Measurements from ENCODE around the gene DNAH2. TPM values are rescaled to one million over a fixed set of nuclear protein-coding genes. Genes with fewer than 3 reads are reported as not detected.

The DNAH2 gene
- total and polyA plus RNA-seq, 3 donors from 2014 or later, result 11.7 to 24.9 (median 22.7) TPM

- Histone ChIP-seq H3K36me3 (ENCODE audit: low read depth, missing control alignments) (no peaks in the 10 kb centered on the region), H3K27me3 (no peaks in the 10 kb centered on the region), H3K4me3 (no peak overlapping the region), H3K4me1 (no peaks in the 10 kb centered on the region), H3K27ac (no peak overlapping the region), H3K9me3 (no peaks in the 10 kb centered on the region)
- no peak for DNase-seq
- 80 to 83% methylated on average over 7 of the region's 7 CpGs for WGBS, 2 donors
- TF ChIP-seq POLR2A (IDR thresholded peaks at IDR 0.05), result no peak
- TF ChIP-seq CTCF (IDR thresholded peaks at IDR 0.05), result no peak
- intact Hi-C loops (cut with DNase I; ENCODE audit: low total_unique reads), result no loop called here
Measured at GRCh38 chr17:7711051-7711755, 6.3 kb upstream of the DNAH2 start.

GRCh38 chr17:7712111-7712771 is 5.3 kb upstream of the DNAH2 start:
- Histone ChIP-seq H3K36me3 (ENCODE audit: low read depth, missing control alignments) (no peaks in the 10 kb centered on the region), H3K27me3 (no peaks in the 10 kb centered on the region), H3K4me3 (no peak overlapping the region), H3K4me1 (peaks cover 7% of the 10 kb centered on the region), H3K9me3 (no peaks in the 10 kb centered on the region), H3K27ac (no peak overlapping the region)
- intact Hi-C loops (cut with DNase I; ENCODE audit: low total_unique reads), result no loop called here
- WGBS, 2 donors, result 27 to 42% methylated on average over 13 to 19 of the region's 19 CpGs
- TF ChIP-seq POLR2A (IDR thresholded peaks at IDR 0.05) (no peak), CTCF (IDR thresholded peaks at IDR 0.05) (no peak)
- DNase-seq, result no peak

GRCh38 chr17:7713782-7714181 is 3.8 kb upstream of the DNAH2 start:
- no peak overlapping the region for H3K27ac ChIP-seq
- WGBS, 2 donors, result 36 to 38% methylated on average over 6 to 9 of the region's 9 CpGs
- intact Hi-C loops (cut with DNase I; ENCODE audit: low total_unique reads), result no loop called here
- no peaks in the 10 kb centered on the region for H3K36me3 ChIP-seq (ENCODE audit: low read depth, missing control alignments)
- peaks cover 12% of the 10 kb centered on the region for H3K4me1 ChIP-seq
- no peaks in the 10 kb centered on the region for H3K27me3 ChIP-seq
- no peak overlapping the region for H3K4me3 ChIP-seq
- no peak for TF ChIP-seq POLR2A (IDR thresholded peaks at IDR 0.05)
- TF ChIP-seq CTCF (IDR thresholded peaks at IDR 0.05), result no peak
- no peaks in the 10 kb centered on the region for H3K9me3 ChIP-seq
- DNase-seq, result no peak

- Histone ChIP-seq H3K9me3 (no peaks in the 10 kb centered on the region), H3K27ac (no peak overlapping the region), H3K27me3 (no peaks in the 10 kb centered on the region), H3K4me1 (peaks cover 12% of the 10 kb centered on the region), H3K4me3 (no peak overlapping the region), H3K36me3 (ENCODE audit: low read depth, missing control alignments) (no peaks in the 10 kb centered on the region)
- TF ChIP-seq POLR2A (IDR thresholded peaks at IDR 0.05) (no peak), CTCF (IDR thresholded peaks at IDR 0.05) (no peak)
- intact Hi-C loops (cut with DNase I; ENCODE audit: low total_unique reads), result no loop called here
- WGBS, 2 donors, result 78 to 87% methylated on average over 8 to 10 of the region's 10 CpGs
- DNase-seq, result no peak
Measured at GRCh38 chr17:7714721-7715594, 2.6 kb upstream of the DNAH2 start.

Data from testis (tissue), 3 donors.